Esophagus muscularis mucosa (tissue), 4 donors: ENCODE measurements around the gene TRAPPC2L. TPM values are rescaled to one million over a fixed set of nuclear protein-coding genes. Genes with fewer than 3 reads are reported as not detected.

ENCODE experiments used
- DNase-seq: peaks from one replicate; pipeline ENCODE4 v3.0.0-alpha.2; 2017; ENCODE audit errors: extremely low spot score
- H3K27ac ChIP-seq, 4 donors: fragments of 200-600 bp; sonication (generic); replicated peaks in 1 of 4; 1 replicate in 3 of 4; 2 replicates in 1 of 4; pipeline ENCODE4 v1.5.1; 2016 to 2019; ENCODE audit warnings: mild to moderate bottlenecking in 1 of 4
- H3K27me3 ChIP-seq, 4 donors: fragments of 200-600 bp; sonication (generic); one replicate each; pipeline versions ENCODE4 v1.5.1 to v1.6.0; 2016 to 2019
- H3K36me3 ChIP-seq, 4 donors: fragments of 200-600 bp; sonication (generic); one replicate each; pipeline ENCODE4 v1.5.1; 2016 to 2019
- H3K4me1 ChIP-seq, 4 donors: fragments of 200-600 bp; sonication (generic); one replicate each; pipeline ENCODE4 v1.5.1; 2016 to 2019
- H3K4me3 ChIP-seq, 4 donors: fragments of 200-600 bp; sonication (generic); 1 replicate in 2 of 4; 2 replicates in 2 of 4; pipeline ENCODE4 v1.5.1; 2016 to 2019; ENCODE audit warnings: mild to moderate bottlenecking in 4 of 4, moderate library complexity in 1 of 4
- H3K9me3 ChIP-seq, 4 donors: fragments of 200-600 bp; sonication (generic); 1 replicate in 3 of 4; 2 replicates in 1 of 4; pipeline ENCODE4 v1.5.1; 2016 to 2019
- EP300 ChIP-seq: sonication (generic); formaldehyde crosslinking; IDR thresholded peaks from one replicate; pipeline ENCODE4 v1.6.1; 2017; ENCODE audit warnings: antibody characterized with exemption
- POLR2A ChIP-seq: fragments of 450-650 bp; IDR thresholded peaks from one replicate; pipeline ENCODE4 v1.6.1; 2017; ENCODE audit warnings: antibody characterized with exemption, moderate library complexity, mild to moderate bottlenecking, low read depth
- POLR2AphosphoS5 ChIP-seq, 2 donors: sonication (generic); formaldehyde crosslinking; IDR thresholded peaks; one replicate each; pipeline ENCODE4 v1.6.1; 2017; ENCODE audit warnings: antibody characterized with exemption in 2 of 2
- WGBS: methylation state at CpG from one replicate; pipeline ENCODE4 v1.1.5; 2018; 5-methylcytosine and 5-hydroxymethylcytosine counted together
- intact Hi-C: fragments of 100-400 bp; cut with DNase I; formaldehyde crosslinking; loops from one replicate; pipeline ENCODE4 v1.15.1; 2023
- total RNA-seq, 4 donors: library from RNA; depleted of rRNA; stranded (reverse); fragments of >200 nt; gene quantifications; one replicate each; pipeline versions ENCODE4 v1.1.0 to v1.2.1, GENCODE V29; 2016
- TF ChIP-seq, protein P1 (sequence below), 3 experiments: fragments of 200-600 bp in 2 of 3; fragments of 450-650 bp in 1 of 3; sonication (generic) in 2 of 3; IDR thresholded peaks; one replicate each; pipeline ENCODE4 v1.5.1; 2017 to 2019; ENCODE audit warnings: antibody characterized with exemption in 3 of 3, mild to moderate bottlenecking in 2 of 3, moderate library complexity in 1 of 3

TRAPPC2L gene
- total RNA-seq, 4 donors from 2014 or later, result 22.9 to 35.8 (median 29.6) TPM

- Histone ChIP-seq H3K27me3 (no peaks in the 10 kb centered on the region), H3K27ac (no peak overlapping the region), H3K9me3 (no peaks in the 10 kb centered on the region), H3K36me3 (peaks cover 20 to 66% (median 50%) of the 10 kb centered on the region in 4 donors), H3K4me3 (no peak overlapping the region), H3K4me1 (no peaks in the 10 kb centered on the region)
- intact Hi-C loops, result no loop called here
- WGBS, result 97% methylated on average over 16 of the region's 20 CpGs
- no peak for DNase-seq
- TF ChIP-seq POLR2A (no peak), EP300 (no peak), POLR2AphosphoS5 (IDR thresholded peaks at IDR 0.05) (no peak)
- TF ChIP-seq, protein P1, sequence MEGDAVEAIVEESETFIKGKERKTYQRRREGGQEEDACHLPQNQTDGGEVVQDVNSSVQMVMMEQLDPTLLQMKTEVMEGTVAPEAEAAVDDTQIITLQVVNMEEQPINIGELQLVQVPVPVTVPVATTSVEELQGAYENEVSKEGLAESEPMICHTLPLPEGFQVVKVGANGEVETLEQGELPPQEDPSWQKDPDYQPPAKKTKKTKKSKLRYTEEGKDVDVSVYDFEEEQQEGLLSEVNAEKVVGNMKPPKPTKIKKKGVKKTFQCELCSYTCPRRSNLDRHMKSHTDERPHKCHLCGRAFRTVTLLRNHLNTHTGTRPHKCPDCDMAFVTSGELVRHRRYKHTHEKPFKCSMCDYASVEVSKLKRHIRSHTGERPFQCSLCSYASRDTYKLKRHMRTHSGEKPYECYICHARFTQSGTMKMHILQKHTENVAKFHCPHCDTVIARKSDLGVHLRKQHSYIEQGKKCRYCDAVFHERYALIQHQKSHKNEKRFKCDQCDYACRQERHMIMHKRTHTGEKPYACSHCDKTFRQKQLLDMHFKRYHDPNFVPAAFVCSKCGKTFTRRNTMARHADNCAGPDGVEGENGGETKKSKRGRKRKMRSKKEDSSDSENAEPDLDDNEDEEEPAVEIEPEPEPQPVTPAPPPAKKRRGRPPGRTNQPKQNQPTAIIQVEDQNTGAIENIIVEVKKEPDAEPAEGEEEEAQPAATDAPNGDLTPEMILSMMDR (IDR thresholded peaks at IDR 0.05), result no peak
These were observed 13.7 kb upstream of the TRAPPC2L start for GRCh38 chr16:88843256-88843655.

DNA sequence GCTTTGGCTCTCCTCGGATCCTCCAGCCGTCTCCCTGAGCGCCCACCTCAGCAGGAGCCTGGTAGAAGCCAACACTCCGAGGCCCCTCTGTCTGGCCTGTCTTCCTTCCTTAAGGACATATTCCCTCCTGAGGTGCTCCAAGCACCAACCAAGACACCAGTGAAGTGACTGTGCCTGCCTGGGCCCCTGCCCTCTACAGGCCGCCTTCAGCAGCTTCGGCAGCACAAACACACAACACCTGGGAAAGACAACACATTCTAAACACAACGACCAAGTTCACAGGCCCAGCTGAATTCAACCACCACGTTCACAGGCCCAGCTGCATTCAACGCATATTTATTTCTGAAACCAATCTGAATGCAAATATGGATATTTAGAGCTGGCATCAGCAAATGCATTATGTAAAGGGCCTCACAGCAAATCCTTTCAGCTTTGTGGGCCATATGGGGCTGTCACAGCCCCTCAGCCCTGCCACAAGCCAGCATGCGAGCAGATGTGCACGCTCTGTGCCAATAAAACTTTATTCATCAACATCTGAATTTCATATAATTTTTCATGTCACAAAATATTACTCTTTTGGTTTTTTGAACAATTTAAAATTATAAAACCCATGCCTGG, 12.4 kb upstream of the TRAPPC2L start:
- Histone ChIP-seq H3K27me3 (no peaks in the 10 kb centered on the region), H3K4me1 (no peaks in the 10 kb centered on the region), H3K27ac (no peak overlapping the region), H3K36me3 (peaks cover 14 to 55% (median 43%) of the 10 kb centered on the region in 4 donors), H3K9me3 (no peaks in the 10 kb centered on the region), H3K4me3 (no peak overlapping the region)
- intact Hi-C loops, result no loop called here
- TF ChIP-seq, protein P1 (IDR thresholded peaks at IDR 0.05), result no peak
- TF ChIP-seq POLR2AphosphoS5 (IDR thresholded peaks at IDR 0.05) (no peak), EP300 (no peak), POLR2A (no peak)
- DNase-seq, result no peak
- WGBS, result 75% methylated on average over 11 of the region's 11 CpGs

DNA sequence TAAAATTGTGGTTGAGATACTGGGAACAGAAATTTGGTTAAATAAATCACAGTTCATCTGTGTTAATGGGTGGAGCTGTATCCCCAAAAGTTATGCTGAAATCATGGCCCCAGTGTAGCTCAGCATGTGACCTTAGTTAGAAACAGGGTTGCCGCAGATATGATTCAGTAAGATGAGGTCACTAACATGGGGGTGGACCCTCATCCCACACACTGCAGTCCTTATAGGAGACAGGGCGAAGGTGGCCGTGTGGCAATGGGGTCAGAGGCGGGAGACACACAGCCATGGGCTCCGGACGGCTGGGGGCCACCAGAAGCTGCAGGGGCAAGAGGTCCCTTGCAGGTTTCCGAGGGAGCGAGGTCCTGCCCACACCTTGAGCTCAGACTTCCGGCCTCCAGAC, 10.8 kb upstream of the TRAPPC2L start:
- intact Hi-C loops, result no loop called here
- Histone ChIP-seq H3K4me1 (no peaks in the 10 kb centered on the region), H3K4me3 (no peak overlapping the region), H3K27ac (no peak overlapping the region), H3K9me3 (no peaks in the 10 kb centered on the region), H3K27me3 (no peaks in the 10 kb centered on the region), H3K36me3 (peaks cover 7 to 54% (median 41%) of the 10 kb centered on the region in 4 donors)
- TF ChIP-seq, protein P1 (IDR thresholded peaks at IDR 0.05), result no peak
- no peak for TF ChIP-seq EP300
- no peak for TF ChIP-seq POLR2AphosphoS5 (IDR thresholded peaks at IDR 0.05)
- TF ChIP-seq POLR2A, result no peak
- DNase-seq, result no peak
- WGBS, result 94% methylated on average over 9 of the region's 9 CpGs

DNA sequence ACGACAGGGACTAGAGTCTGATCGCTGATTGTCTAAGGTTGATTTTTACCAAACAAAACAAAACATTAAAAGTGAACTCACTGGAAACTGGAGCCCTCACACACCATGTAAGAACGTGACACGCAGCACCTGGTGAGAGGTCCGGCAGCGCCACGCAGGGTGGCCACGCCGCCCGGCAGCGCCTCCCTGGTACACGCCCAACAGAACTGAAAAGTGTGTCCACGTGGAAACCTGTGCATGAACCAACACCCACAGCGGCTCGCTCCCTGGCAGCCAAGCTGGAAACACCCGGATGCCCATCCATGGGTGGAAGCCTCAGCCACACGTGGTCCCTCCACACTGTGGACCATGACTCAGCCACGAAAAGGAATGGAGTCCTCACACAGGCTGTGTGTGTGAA, 9.3 kb upstream of the TRAPPC2L start:
- Histone ChIP-seq H3K4me3 (no peak overlapping the region), H3K4me1 (no peaks in the 10 kb centered on the region), H3K27me3 (no peaks in the 10 kb centered on the region), H3K36me3 (peaks cover 7 to 49% (median 33%) of the 10 kb centered on the region in 4 donors), H3K27ac (no peak overlapping the region), H3K9me3 (no peaks in the 10 kb centered on the region)
- TF ChIP-seq EP300 (no peak), POLR2AphosphoS5 (IDR thresholded peaks at IDR 0.05) (no peak), POLR2A (no peak)
- TF ChIP-seq, protein P1 (IDR thresholded peaks at IDR 0.05), result no peak
- no peak for DNase-seq
- intact Hi-C loops, result no loop called here
- WGBS, result 95% methylated on average over 17 of the region's 18 CpGs

- TF ChIP-seq, protein P1 (IDR thresholded peaks at IDR 0.05), result no peak
- TF ChIP-seq POLR2A, result no peak
- TF ChIP-seq EP300, result no peak
- TF ChIP-seq POLR2AphosphoS5 (IDR thresholded peaks at IDR 0.05), result no peak
- intact Hi-C loops, result no loop called here
- WGBS, result 84% methylated on average over 20 of the region's 21 CpGs
- Histone ChIP-seq H3K4me1 (peaks cover 0 to 4% (median 2%) of the 10 kb centered on the region in 4 donors), H3K4me3 (no peak overlapping the region), H3K27ac (no peak overlapping the region), H3K9me3 (no peaks in the 10 kb centered on the region), H3K36me3 (peaks cover 7 to 45% (median 28%) of the 10 kb centered on the region in 4 donors), H3K27me3 (no peaks in the 10 kb centered on the region)
- no peak for DNase-seq
These were observed 8.4 kb upstream of the TRAPPC2L start for GRCh38 chr16:88848557-88848956.
